Spleen (tissue), 7 donors: ENCODE measurements around the gene LIPE.

Experiments
- CTCF ChIP-seq, 11 experiments: fragments of 200-600 bp in 7 of 11; fragments of 450-650 bp in 4 of 11; sonication (generic) in 4 of 11; IDR thresholded peaks in 8 of 11; conservative IDR thresholded peaks in 3 of 11; 1 replicate in 7 of 11; 2 replicates in 4 of 11; pipeline versions ENCODE4 v1.4.0 to v1.8.0; 2016 to 2021; ENCODE audit warnings: antibody characterized with exemption in 11 of 11, inconsistent platforms in 4 of 11, mild to moderate bottlenecking in 1 of 11
- POLR2AphosphoS5 ChIP-seq, 3 donors: sonication (generic); formaldehyde crosslinking; IDR thresholded peaks; one replicate each; pipeline ENCODE4 v1.5.1; 2017; ENCODE audit warnings: antibody characterized with exemption in 3 of 3
- donor health status: DM: no; HTN: no; CAD: no; lungs with moderate emphysema.
- donor health status: DM: no; HTN: no; CAD: no.
- donor health status: DM: no; HTN: no; CAD: no.

DNA sequence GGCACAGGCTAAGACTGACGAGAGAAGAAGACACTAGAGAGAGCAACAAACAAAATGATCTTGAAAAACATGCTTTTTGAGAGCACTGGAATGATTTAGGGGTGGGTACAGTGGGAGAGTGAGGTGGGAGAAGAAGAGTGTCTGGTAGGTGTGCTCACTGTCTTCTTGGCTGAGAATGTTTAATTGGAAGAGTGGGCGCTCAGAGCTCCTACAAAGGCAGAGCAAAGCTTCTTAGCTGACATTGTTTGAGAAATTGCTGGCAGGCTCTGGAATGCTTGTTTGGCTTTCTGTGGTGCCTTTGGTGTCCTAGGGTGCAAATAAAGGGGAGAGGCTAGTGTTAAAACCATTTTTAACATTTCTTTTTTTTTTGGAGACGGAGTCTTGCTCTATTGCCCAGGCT is 1.5 kb upstream of the LIPE start:
- no peak for TF ChIP-seq CTCF (IDR thresholded peaks at IDR 0.05 in 8 of 11, conservative IDR thresholded peaks at IDR 0.05 in 3 of 11)
- TF ChIP-seq POLR2AphosphoS5 (IDR thresholded peaks at IDR 0.05) = no peak
